Smooth muscle cell of bladder (primary cell): Measurements from ENCODE around the gene CDK2AP2. TPM values are rescaled to one million over a fixed set of nuclear protein-coding genes. Genes with fewer than 3 reads are reported as not detected.

Source experiments
- total RNA-seq: library from RNA; depleted of rRNA; stranded (reverse); fragments of >200 nt; gene quantifications from 2 replicates; pipeline ENCODE4 v1.2.3, GENCODE V29; 2014

The CDK2AP2 gene, protein sequence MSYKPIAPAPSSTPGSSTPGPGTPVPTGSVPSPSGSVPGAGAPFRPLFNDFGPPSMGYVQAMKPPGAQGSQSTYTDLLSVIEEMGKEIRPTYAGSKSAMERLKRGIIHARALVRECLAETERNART
- 6.4 and 7.1 TPM in 2 replicates for total RNA-seq

GRCh38 chr11:67507864-67508485, at the start of gene CDK2AP2:
Gene CDK2AP2, minus strand, starts transcription at chr11:67508162. Its CDS starts 80 bp downstream, at chr11:67508082.

GRCh38 chr11:67522844-67523555, 15.0 kb upstream of the CDK2AP2 start, which contains the start of gene CABP2:
Gene CABP2, minus strand, starts transcription at chr11:67523446. Its CDS starts 120 bp downstream, at chr11:67523326.

GRCh38 chr11:67504950-67505581, 2.9 kb downstream of the CDK2AP2 start, which contains the start of gene PITPNM1:
Gene PITPNM1, minus strand, starts transcription at chr11:67505363. Its CDS starts 1,183 bp downstream, at chr11:67504180.

GRCh38 chr11:67482827-67483798, 24.8 kb downstream of the CDK2AP2 start, which contains the start of gene AIP:
Gene AIP, plus strand, starts transcription at chr11:67483026. Its CDS starts 133 bp downstream, at chr11:67483159.

DNA sequence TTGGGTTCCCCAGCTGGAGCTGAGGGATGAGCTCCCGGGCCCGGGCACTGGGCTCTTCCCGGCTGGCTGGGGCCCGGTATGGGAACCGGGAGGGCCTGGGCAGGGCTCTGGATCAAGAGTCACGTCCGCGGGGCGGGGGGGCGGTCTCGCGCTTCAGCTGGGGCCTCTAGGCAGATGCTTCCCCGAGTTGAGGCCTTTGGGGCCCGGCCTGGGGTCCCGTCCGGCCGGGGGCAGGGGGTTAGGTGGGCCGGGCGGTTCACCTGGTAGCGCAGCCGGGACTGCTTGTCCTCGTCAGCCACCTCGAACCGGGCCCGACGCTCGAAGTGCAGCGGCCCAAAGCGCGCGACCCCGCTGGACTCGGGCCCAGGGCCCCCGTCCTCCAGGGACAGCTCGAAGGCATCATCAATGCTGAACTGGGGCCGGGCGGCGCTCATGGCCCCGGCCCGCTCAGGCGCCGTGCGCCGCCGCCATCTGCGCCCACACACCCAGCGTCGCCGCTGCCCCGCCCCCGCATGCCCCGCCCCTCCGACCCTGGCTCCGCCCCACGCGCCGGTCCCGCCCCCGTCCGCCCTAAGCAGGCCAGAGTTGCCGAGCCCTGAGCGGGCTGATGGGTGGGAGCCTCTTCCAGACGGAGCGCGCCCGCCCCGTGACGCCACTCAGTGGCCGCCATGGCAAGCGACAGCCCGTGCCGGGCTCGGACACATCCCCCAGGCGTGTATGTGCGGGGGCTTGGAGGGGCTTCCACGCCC, 39.0 kb downstream of the CDK2AP2 start, which contains the start of gene TMEM134:
Gene TMEM134 (minus strand): TSS at position 493 of the 749 bp plus-strand sequence. CDS start 59 bp downstream, at position 434.

Other genes starting within 250 kb of the CDK2AP2 start
- 22.5 and 25.7 TPM in 2 replicates for gene GRK2, start 241.7 kb downstream of the CDK2AP2 start, total RNA-seq
- 29.6 and 37.3 TPM in 2 replicates for gene ANKRD13D, start 218.9 kb downstream of the CDK2AP2 start, total RNA-seq
- 9.7 and 10.3 TPM in 2 replicates for gene SSH3, start 204.6 kb downstream of the CDK2AP2 start, total RNA-seq
- 40.7 and 44.7 TPM in 2 replicates for gene POLD4, start 154.6 kb downstream of the CDK2AP2 start, total RNA-seq
- 3.4 and 4.4 TPM in 2 replicates for gene CLCF1, start 134.6 kb downstream of the CDK2AP2 start, total RNA-seq
- 2.4 and 5.4 TPM in 2 replicates for gene RAD9A, start 116.2 kb downstream of the CDK2AP2 start, total RNA-seq
- gene PPP1CA, start 106.3 kb downstream of the CDK2AP2 start, total RNA-seq: 122 and 148 TPM in 2 replicates
- gene TBC1D10C, start 104.1 kb downstream of the CDK2AP2 start, total RNA-seq: not detected in 2 replicates
- gene CARNS1, start 92.5 kb downstream of the CDK2AP2 start, total RNA-seq: under 0.01 and 0.09 TPM in 2 replicates
- 38.9 and 52.1 TPM in 2 replicates for gene RPS6KB2, start 79.7 kb downstream of the CDK2AP2 start, total RNA-seq
- gene PTPRCAP, start 70.5 kb downstream of the CDK2AP2 start, total RNA-seq: not detected in 2 replicates
- gene CORO1B, start 64.7 kb downstream of the CDK2AP2 start, total RNA-seq: 115 and 127 TPM in 2 replicates
- gene GPR152, start 55.4 kb downstream of the CDK2AP2 start, total RNA-seq: not detected in 2 replicates
- not detected in 2 replicates for gene CABP4, start 52.8 kb downstream of the CDK2AP2 start, total RNA-seq
- gene TMEM134, start 38.9 kb downstream of the CDK2AP2 start, total RNA-seq: 12.4 and 18.2 TPM in 2 replicates
- gene AIP, start 25.1 kb downstream of the CDK2AP2 start, total RNA-seq: 101 and 142 TPM in 2 replicates
- 12.5 and 14.3 TPM in 2 replicates for gene PITPNM1, start 2.8 kb downstream of the CDK2AP2 start, total RNA-seq
- not detected in 2 replicates for gene CABP2, start 15.3 kb upstream of the CDK2AP2 start, total RNA-seq
- gene GSTP1, start 75.7 kb upstream of the CDK2AP2 start, total RNA-seq: 1,134 and 1,225 TPM in 2 replicates
- gene NDUFV1, start 98.8 kb upstream of the CDK2AP2 start, total RNA-seq: 167 and 205 TPM in 2 replicates
- gene NUDT8, start 121.8 kb upstream of the CDK2AP2 start, total RNA-seq: 2.6 and 3.1 TPM in 2 replicates
- gene TBX10, start 131.6 kb upstream of the CDK2AP2 start, total RNA-seq: not detected in 2 replicates
- gene ACY3, start 142.6 kb upstream of the CDK2AP2 start, total RNA-seq: not detected in 2 replicates
- gene ALDH3B2, start 166.5 kb upstream of the CDK2AP2 start, total RNA-seq: not detected in 2 replicates